Sigmoid colon (tissue), 4 donors: ENCODE measurements around the gene MID2.

Experiments
- CTCF ChIP-seq, 4 experiments: fragments of 450-650 bp in 3 of 4; fragments of 200-600 bp in 1 of 4; IDR thresholded peaks; one replicate each; pipeline ENCODE4 v1.5.1; 2016 to 2019; ENCODE audit warnings: antibody characterized with exemption in 4 of 4, mild to moderate bottlenecking in 3 of 4, moderate library complexity in 2 of 4
- EP300 ChIP-seq, 4 donors: sonication (generic); formaldehyde crosslinking; IDR thresholded peaks; one replicate each; pipeline ENCODE4 v1.6.1; 2017; ENCODE audit warnings: antibody characterized with exemption in 4 of 4
- POLR2A ChIP-seq, 2 donors: fragments of 450-650 bp; IDR thresholded peaks; one replicate each; pipeline ENCODE4 v1.6.1; 2016; ENCODE audit warnings: antibody characterized with exemption in 2 of 2, mild to moderate bottlenecking in 2 of 2, moderate library complexity in 2 of 2
- POLR2AphosphoS5 ChIP-seq, 4 donors: sonication (generic); formaldehyde crosslinking; IDR thresholded peaks; one replicate each; pipeline ENCODE4 v1.6.1; 2017; ENCODE audit warnings: antibody characterized with exemption in 4 of 4

- TF ChIP-seq CTCF (IDR thresholded peaks at IDR 0.05) (no peak), POLR2AphosphoS5 (IDR thresholded peaks at IDR 0.05) (no peak), POLR2A (IDR thresholded peaks at IDR 0.05) (no peak), EP300 (IDR thresholded peaks at IDR 0.05) (no peak)
These were observed 5.5 kb downstream of the MID2 start for GRCh38 chrX:107831071-107831730.
